GM23248 (cell line): Measurements from ENCODE around the gene TRMU. TPM values are rescaled to one million over a fixed set of nuclear protein-coding genes. Genes with fewer than 3 reads are reported as not detected.

ENCODE experiments used
- DNase-seq: peaks from one replicate; pipeline ENCODE4 v3.0.0-alpha.2; 2015
- H2AFZ ChIP-seq: fragments of 200-600 bp; sonication (generic); 2 replicates; pipeline ENCODE4 v1.6.1; 2016; ENCODE audit warnings: antibody characterized with exemption
- H3F3A ChIP-seq: fragments of 200-600 bp; sonication (generic); 2 replicates; pipeline ENCODE4 v1.6.1; 2016; ENCODE audit warnings: mild to moderate bottlenecking, antibody characterized with exemption, mixed run types; ENCODE audit not compliant: insufficient read depth
- H3K27ac ChIP-seq: fragments of 200-600 bp; sonication (generic); 2 replicates; pipeline ENCODE4 v1.5.1; 2016; ENCODE audit warnings: mild to moderate bottlenecking
- H3K27me3 ChIP-seq: fragments of 200-600 bp; sonication (generic); replicated peaks from 2 replicates; pipeline ENCODE4 v1.6.1; 2016; ENCODE audit warnings: mild to moderate bottlenecking; ENCODE audit not compliant: insufficient read depth
- H3K36me3 ChIP-seq: fragments of 200-600 bp; sonication (generic); 2 replicates; pipeline ENCODE4 v1.6.1; 2016; ENCODE audit warnings: low read depth, mild to moderate bottlenecking
- H3K4me1 ChIP-seq: fragments of 200-600 bp; sonication (generic); 2 replicates; pipeline ENCODE4 v1.6.1; 2016; ENCODE audit warnings: mild to moderate bottlenecking; ENCODE audit not compliant: insufficient read depth
- H3K4me2 ChIP-seq: fragments of 200-600 bp; sonication (generic); one replicate; pipeline ENCODE4 v1.6.1; 2016; ENCODE audit warnings: mild to moderate bottlenecking; ENCODE audit not compliant: unreplicated experiment
- H3K4me3 ChIP-seq: fragments of 200-600 bp; sonication (generic); 2 replicates; pipeline ENCODE4 v1.5.1; 2016; ENCODE audit warnings: mild to moderate bottlenecking
- H3K79me2 ChIP-seq: fragments of 200-600 bp; sonication (generic); 2 replicates; pipeline ENCODE4 v1.6.1; 2016; ENCODE audit warnings: mild to moderate bottlenecking; ENCODE audit not compliant: insufficient read depth
- H3K9ac ChIP-seq: fragments of 200-600 bp; sonication (generic); 2 replicates; pipeline ENCODE4 v1.6.1; 2016; ENCODE audit warnings: mild to moderate bottlenecking
- H3K9me2 ChIP-seq: fragments of 200-600 bp; sonication (generic); 2 replicates; pipeline ENCODE4 v1.6.1; 2016; ENCODE audit warnings: mixed run types, mild to moderate bottlenecking, moderate library complexity; ENCODE audit not compliant: insufficient read depth
- H3K9me3 ChIP-seq: fragments of 200-600 bp; sonication (generic); one replicate; pipeline ENCODE4 v1.6.1; 2017; ENCODE audit warnings: low read depth
- H4K20me1 ChIP-seq: fragments of 200-600 bp; sonication (generic); 2 replicates; pipeline ENCODE4 v1.6.0; 2016; ENCODE audit not compliant: insufficient read depth
- EZH2 ChIP-seq: fragments of 200-600 bp; sonication (generic); IDR thresholded peaks from 2 replicates; pipeline ENCODE4 v1.6.1; 2018; ENCODE audit warnings: antibody characterized with exemption, mild to moderate bottlenecking; ENCODE audit not compliant: insufficient read depth, poor library complexity, severe bottlenecking
- EZH2phosphoT487 ChIP-seq: fragments of 200-600 bp; sonication (generic); IDR thresholded peaks from 2 replicates; pipeline ENCODE4 v1.6.1; 2018; ENCODE audit warnings: antibody characterized with exemption, moderate library complexity, mild to moderate bottlenecking, low read depth; ENCODE audit not compliant: insufficient read depth
- WGBS, 2 experiments: methylation state at CpG; one replicate each; pipeline ENCODE4 v1.1.6; 2015 to 2017; ENCODE audit warnings: low lambda C conversion rate in 2 of 2, low coverage in 1 of 2; ENCODE audit errors: missing lambda C conversion rate in 2 of 2; 5-methylcytosine and 5-hydroxymethylcytosine counted together
- in situ Hi-C: fragments of 300-500 bp; cut with MboI; formaldehyde crosslinking; loops from 2 replicates; pipeline ENCODE4 v1.15.0; 2020
- polyA plus RNA-seq: library from polyadenylated mRNA; unstranded; fragments of >200 nt; fragmentation: Nextera tagmentation; extraction: Ambion mirVana; gene quantifications from 2 replicates; pipeline ENCODE4 v1.2.1, GENCODE V29; 2016
- total RNA-seq: library from RNA; depleted of rRNA; stranded (reverse); fragments of >200 nt; shearing (Covaris generic); gene quantifications from 2 replicates; pipeline ENCODE4 v1.2.3, GENCODE V29; 2014

Gene TRMU
- total and polyA plus RNA-seq, 2 experiments from 2014 or later: 27.0 to 38.4 TPM

DNA sequence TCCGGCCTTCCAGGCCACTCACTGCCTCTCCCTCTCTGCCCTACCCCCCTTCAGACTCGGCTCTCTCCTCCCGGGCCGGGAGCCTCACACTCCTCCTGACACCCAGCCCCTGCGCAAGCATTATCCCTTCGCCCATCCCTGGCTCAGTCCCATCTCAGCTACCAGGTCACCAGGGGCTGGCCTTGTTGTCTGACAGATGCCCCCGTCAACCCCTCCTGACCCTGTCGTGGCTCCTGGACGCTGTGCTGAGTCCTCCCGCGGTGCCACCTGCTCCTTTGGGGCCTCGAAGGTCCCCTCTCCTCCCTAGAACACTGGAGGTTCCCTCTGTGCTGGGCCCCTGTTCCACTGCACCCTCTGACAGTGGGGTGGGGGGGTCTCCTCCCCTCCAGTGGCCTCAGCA lies 32.9 kb downstream of the TRMU start:
- Histone ChIP-seq H3K79me2 (no peaks in the 10 kb centered on the region), H3K9ac (no peak overlapping the region), H3K4me1 (no peaks in the 10 kb centered on the region), H3K36me3 (no peaks in the 10 kb centered on the region), H3K27me3 (no peaks in the 10 kb centered on the region), H3K9me3 (no peaks in the 10 kb centered on the region), H2AFZ (no peak overlapping the region), H3F3A (no peaks in the 10 kb centered on the region), H3K9me2 (no peaks in the 10 kb centered on the region), H3K27ac (no peak overlapping the region), H3K4me3 (no peak overlapping the region), H4K20me1 (no peaks in the 10 kb centered on the region), H3K4me2 (no peak overlapping the region)
- 60 to 69% methylated on average over 11 to 12 of the region's 12 CpGs for WGBS, 2 experiments
- in situ Hi-C loops: no loop called here
- TF ChIP-seq EZH2phosphoT487 (no peak), EZH2 (no peak)
- no peak for DNase-seq

DNA sequence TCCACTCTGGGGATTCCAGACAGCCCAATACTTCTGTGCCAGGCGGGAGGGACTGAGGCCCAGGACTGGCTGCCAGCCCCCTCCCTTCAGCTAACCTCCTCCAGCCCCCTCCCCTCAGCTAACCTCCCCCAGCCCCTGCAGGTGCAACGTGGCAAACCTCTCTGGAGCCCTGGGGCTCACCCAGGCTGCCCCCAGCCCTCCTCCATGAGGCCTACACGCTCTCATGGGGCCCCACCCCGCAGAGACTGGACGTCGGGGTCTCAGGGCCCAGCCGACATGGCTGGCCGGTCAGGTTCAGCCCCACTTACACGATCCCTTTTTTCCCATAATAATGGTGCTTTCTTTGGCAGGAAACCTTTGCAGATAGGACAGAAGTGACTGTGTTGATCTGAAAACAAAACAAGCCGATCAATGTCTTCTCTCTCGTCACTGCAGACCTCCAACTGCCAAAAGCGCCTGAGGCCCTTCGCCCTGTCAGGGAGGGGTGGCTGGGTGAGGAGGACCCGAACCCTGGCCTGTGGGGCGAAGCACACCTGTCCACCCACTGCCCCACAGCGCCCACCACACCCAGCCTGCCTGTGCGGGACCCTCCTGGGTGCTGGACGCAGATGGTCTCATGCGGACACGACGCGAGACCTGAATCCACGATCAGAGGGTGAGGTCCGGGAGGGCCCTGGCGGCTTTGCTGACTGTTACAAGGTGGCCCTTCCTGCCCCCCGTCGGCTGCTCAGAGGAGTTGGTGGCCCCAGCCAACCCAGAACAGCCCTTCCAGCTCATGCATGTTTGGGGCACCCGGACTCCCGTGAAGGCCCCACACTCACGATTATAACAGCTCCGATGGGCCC lies 33.6 kb downstream of the TRMU start:
- in situ Hi-C loops: no loop called here
- no peak for DNase-seq
- Histone ChIP-seq H3K4me1 (no peaks in the 10 kb centered on the region), H3K9me3 (no peaks in the 10 kb centered on the region), H3K27ac (no peak overlapping the region), H3K4me2 (no peak overlapping the region), H3K4me3 (no peak overlapping the region), H3K27me3 (no peaks in the 10 kb centered on the region), H3K9me2 (no peaks in the 10 kb centered on the region), H2AFZ (no peak overlapping the region), H3F3A (no peaks in the 10 kb centered on the region), H3K36me3 (no peaks in the 10 kb centered on the region), H4K20me1 (no peaks in the 10 kb centered on the region), H3K79me2 (no peaks in the 10 kb centered on the region), H3K9ac (no peak overlapping the region)
- TF ChIP-seq EZH2 (no peak), EZH2phosphoT487 (no peak)
- 71 to 72% methylated on average over 30 to 31 of the region's 31 CpGs for WGBS, 2 experiments

DNA sequence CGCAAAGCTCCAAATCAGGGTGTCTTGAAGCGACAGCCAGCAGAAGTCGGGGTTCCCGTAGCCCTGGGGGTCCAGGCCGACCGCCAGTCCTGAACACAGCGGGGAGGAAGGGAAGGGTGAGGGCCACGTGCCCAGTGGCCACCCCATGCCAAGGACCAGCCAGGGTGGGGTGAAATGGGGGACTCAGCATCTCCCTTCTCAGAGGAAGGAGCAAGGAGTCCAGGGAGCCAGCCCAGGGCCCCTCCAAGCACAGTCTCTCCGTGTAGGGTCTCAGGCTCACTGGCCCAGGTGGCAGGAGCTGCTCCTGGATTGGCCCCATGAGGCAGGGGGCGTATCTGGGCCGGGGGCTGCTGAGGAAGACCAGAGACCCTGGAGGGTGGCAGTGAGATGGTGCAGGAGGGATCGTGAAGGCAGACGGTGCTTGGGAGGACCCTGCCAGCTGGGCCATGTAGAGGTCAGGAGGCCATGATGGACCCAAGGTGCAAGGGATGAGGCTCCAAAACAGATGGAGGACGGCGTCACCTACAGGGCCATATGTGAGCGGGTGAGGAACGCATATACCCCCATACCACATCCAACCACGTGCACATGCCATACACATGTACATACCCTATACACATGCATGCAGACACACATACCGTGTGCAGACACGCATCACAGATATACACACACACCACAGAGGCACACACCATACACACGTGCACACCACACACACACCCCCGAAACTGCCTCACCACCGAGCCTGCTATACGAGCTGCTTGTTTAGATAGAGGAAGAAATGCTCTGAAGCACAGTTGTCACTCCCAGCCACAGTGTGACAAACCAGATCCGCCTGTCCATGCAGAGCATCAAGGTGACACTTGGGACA lies 34.4 kb downstream of the TRMU start:
- Histone ChIP-seq H3K4me3 (no peak overlapping the region), H3K4me1 (no peaks in the 10 kb centered on the region), H3K36me3 (no peaks in the 10 kb centered on the region), H3K9me3 (no peaks in the 10 kb centered on the region), H4K20me1 (no peaks in the 10 kb centered on the region), H2AFZ (no peak overlapping the region), H3K4me2 (no peak overlapping the region), H3K9ac (no peak overlapping the region), H3K27me3 (no peaks in the 10 kb centered on the region), H3F3A (no peaks in the 10 kb centered on the region), H3K9me2 (no peaks in the 10 kb centered on the region), H3K79me2 (no peaks in the 10 kb centered on the region), H3K27ac (no peak overlapping the region)
- no peak for DNase-seq
- TF ChIP-seq EZH2 (no peak), EZH2phosphoT487 (no peak)
- 59 to 60% methylated on average over 23 to 25 of the region's 25 CpGs for WGBS, 2 experiments
- in situ Hi-C loops: no loop called here

DNA sequence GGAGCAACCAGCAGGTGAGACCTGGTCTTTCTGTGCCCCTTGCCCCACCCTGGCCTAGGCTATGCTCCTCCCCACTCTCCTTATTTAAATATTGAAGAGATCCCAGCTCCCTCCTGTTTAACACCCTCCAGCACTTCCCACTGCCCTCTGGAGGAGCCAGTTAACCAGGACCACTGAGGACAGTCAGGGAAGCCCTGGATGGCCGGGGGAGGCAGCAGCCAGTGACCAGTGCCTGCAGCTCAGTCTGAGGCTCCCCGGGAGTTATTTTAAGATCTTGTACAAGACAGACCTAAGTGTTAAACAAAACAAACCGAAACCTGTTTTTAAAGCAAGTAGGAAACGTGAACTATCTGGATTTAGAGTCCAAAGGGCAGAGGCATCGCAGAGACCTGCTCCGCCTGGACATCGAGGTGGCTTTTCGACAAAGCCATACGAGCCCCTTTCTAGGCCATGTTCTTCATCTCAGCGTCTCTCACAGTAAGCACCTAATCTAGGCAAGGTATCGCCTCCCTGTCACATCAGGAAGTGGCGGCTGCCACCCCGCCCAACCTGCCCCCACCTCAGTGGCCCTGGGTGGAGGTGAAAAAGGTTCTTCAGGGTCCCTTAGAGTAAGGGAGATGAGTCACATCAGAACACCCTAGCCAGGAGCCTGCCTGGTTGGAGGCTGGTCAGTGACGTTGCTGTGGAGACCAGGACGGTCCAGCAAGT lies 35.2 kb downstream of the TRMU start:
- H3K4me3 ChIP-seq: no peak overlapping the region
- no peak for DNase-seq
- no peaks in the 10 kb centered on the region for H3K4me1 ChIP-seq
- no peak overlapping the region for H3K4me2 ChIP-seq
- H4K20me1 ChIP-seq: no peaks in the 10 kb centered on the region
- H3K9me2 ChIP-seq: no peaks in the 10 kb centered on the region
- no peak overlapping the region for H3K27ac ChIP-seq
- H3K9ac ChIP-seq: no peak overlapping the region
- TF ChIP-seq EZH2 (no peak), EZH2phosphoT487 (no peak)
- no peaks in the 10 kb centered on the region for H3K36me3 ChIP-seq
- no peak overlapping the region for H2AFZ ChIP-seq
- in situ Hi-C loops: no loop called here
- H3K79me2 ChIP-seq: no peaks in the 10 kb centered on the region
- 70 to 74% methylated on average over 15 of the region's 15 CpGs for WGBS, 2 experiments
- no peaks in the 10 kb centered on the region for H3F3A ChIP-seq
- H3K9me3 ChIP-seq: no peaks in the 10 kb centered on the region
- H3K27me3 ChIP-seq: no peaks in the 10 kb centered on the region
